ENCODE measurements around the gene LARGE1.
"Not testable (repeated sequence)": the region's sequence is repeated elsewhere in the genome, so short reads cannot be mapped to it uniquely, and the experiment has no call there.

LARGE1 gene

DNA sequence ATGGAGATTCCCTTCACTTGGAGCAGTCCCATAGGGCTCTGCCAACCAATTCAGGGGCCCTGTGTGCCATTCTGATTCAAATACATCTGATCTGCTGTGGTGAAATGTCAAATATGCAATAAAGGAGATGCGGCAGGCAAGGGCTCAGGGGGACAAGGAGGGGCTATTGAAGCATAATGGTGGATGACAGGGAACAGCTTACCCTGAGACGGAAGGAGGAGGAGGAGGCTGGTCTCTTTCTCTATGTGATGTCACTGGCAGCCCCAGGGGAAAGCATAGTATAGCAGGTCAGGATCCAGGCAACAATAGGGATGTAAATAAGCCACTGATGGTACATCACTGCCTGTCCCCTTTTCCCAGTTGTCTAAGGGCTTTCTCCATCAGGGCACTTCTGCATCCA lies 511.2 kb downstream of the LARGE1 start:
- DNase-seq: no peak

DNA sequence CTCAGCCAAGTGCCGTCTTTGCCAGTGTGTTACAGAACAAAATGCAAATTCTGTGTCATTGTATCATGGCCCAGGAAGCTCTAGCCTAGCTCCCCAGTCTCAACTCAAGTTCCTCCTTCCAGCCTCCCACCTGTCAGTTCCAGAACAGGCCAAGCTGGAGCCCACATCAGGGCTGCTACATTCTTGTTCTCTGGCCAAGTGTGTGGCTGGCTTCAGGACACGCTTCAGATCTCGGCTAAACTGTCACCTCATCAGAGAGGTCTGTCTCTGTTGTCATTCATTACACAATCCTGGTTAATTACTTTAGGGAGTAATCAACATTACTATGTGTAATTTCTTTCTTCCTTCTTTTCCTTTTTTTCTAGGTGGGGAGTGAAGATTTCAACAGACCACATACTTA lies 515.1 kb downstream of the LARGE1 start:
- no peak for DNase-seq

DNA sequence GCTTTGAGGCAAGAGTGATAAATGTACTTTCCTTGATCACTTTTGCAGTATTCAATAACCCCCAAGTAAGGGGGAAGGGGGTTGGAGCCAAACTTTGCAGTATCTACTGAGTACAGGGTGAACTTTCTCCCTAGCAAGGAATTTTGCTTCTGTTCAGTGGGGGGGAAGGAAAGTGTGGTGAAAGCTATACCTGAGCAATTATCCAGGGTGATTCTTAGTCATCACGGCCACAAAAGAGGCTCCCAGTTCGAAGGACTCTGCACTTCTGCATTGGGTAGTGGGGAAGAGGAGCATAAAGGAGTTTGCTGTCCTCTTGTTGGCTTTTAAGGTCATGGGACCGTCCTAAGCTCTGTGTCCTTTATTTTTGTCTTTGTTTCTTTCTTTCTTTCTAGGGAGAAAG lies 515.6 kb downstream of the LARGE1 start:
- no peak for DNase-seq

DNA sequence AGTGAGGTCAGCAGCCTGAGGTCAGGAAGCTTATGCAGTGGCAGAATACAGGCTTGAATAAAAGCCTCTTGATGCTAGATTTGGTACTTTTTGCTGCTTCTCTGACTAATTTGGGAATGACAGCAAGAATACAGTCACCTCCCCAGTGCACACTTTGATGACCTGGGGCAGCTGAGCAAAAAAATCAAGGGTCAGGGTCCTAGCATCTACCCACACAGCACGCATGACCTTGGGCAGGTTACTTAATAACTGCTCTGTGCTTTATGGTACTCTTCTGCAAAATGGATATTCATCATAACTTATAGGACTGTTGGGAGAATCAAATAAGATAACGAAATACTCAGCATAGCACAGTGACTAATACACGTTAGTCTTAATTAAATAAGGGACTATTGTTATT lies 518.0 kb downstream of the LARGE1 start:
- no peak for DNase-seq

DNA sequence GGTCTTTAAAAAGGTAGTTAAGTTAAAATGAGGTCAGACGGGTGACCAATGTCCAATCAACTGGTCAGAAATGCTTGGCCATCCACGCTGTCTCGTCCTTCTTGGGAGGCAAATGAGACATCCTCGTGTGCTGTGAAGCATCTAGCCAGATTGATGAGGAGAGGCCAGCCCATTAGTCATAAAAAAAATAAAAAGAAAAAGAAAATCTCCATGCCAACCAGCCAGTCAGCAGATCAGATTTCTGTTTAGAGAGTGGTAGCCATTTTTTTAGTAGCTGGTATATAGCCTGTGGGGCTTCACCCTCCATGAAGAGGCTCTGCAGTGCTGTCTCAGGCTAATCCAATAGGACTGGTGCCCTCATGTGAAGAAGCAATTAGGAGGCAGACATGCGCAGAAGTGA lies 519.0 kb downstream of the LARGE1 start:
- no peak for DNase-seq

DNA sequence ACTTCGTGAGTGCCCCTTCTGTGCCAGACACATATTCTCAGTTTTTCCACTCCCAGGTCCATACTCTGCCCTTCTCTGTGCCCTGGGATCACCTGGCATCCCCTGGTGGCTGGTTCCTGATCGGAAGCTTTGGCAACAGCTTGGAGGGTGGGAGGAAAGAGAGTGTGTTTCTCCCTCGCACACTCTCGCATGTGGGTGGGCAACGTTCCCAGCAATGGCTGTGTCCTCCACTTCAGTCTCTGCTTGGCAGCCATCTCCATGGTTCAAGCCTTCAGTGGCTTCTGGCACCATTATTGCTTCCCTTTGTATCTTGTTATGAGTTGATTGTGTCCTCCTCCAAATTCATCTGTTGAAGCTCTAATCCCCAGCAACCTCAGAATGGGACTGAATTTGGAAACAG lies 519.4 kb downstream of the LARGE1 start:
- DNase-seq: no peak

DNA sequence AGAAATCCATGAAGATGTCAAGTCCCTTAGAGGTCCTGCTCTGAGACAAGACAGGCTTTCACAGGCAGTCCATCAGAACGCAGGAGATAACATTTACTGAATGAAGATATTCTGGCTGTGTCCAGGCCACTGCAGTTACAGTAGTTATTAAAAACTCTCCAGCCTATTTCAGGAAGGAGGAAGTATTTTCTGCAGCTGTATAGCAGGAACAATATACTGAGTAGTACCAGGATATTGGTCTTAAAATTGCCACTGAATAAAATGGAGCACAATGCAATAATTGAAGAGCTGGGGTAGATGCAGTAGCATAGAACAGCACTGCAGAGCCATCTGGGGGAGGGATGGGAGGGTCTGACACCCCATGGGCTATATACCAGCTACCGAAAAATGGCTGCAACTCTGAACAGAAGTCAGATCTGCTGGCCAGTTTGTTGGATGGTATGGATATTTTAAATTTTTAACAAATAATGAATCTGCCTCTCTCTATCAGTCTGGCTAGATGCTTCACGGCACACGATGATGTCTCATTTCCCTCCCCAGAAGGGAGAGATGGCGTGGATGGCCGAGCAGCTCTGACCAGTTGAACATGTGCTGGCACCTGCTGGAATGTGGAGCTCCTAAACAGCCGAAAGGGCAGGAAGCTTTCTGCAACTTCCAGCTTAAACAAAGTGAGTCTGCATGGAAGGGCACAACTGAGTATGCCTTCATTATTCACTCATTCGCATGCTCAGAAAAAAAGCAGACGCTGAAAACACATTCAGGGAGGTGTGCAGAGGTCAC lies 520.0 kb downstream of the LARGE1 start:
- no peak for DNase-seq

DNA sequence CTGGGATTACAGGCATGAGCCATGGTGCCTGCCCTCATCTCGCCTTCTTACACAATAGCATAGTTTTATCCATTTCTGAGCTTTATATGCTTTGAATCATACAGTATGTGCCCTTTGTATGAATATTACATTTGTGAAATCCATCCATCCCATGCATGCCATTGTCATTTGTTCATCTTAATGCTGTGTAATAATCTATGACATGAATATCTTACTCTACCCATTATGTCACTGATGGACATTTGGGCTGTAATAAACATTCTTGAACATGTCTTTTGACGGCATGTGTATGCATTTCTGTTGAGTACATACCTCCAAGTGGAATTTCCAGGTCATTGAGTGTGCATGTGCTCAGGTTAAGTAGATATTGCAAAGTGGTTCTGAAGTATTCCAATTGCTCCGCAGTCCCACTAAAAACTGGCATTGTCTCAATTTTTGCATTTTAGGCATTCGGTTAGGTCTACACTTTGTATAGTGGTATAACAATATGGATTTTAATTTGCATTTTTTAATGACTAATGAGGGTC lies 522.8 kb downstream of the LARGE1 start:
- DNase-seq: no peak

DNA sequence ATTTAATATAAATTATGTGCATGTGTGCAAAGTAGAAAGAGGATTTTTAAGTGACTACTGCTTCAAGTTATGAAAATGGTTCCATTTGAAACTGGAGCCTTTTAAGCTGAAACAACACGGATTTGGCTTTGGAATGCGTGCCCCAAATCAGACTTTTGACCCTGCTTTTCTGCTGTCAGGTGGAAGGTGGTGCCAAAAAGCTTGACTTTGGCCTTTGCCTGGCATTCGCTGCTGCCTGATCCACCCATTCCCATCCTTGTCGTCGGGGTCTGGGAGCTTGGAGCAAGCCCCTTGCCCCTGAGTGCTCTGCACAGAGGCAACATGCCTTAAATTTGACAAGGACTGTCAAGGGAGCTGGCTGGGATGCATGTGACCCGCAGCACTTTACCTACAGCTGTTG lies 526.8 kb downstream of the LARGE1 start:
- no peak for DNase-seq

DNA sequence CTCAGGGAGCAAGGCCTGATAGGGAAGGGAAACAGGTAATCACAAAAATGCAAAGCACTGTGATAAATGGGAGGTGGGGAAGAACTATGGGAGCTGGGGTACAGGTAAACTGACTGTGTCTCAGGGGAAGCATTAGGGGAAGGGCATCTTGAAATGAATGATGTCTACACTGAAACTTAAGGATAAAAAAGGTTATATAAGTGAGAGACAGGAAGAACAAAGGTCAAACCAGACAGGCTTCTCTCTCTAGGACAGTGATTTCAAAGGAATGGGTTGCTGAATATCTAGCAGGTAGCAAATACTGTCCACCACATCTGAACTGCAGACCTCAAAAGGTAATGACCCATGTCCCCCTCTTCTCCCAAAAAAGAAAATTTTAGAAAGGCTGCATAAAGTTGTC lies 529.0 kb downstream of the LARGE1 start:
- no peak for DNase-seq

DNA sequence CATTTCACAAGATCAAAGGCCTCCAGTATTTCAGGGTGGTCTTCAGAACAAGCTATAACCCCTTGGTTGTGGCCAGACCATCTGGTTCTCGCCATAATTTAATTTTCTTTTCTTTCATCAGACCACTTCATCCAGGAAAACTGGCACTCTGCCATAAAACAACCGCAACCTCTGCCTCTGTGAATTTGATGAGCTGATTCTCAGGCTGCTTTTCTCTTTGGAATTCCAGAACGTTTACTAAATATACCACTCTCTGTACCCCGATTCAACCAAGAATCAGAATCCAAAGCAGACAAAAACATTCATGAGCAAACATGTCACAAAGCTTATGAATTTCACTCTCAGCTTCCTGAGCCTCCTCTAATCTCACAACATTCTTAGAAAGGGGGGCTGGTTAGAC lies 530.3 kb downstream of the LARGE1 start:
- DNase-seq: no peak

DNA sequence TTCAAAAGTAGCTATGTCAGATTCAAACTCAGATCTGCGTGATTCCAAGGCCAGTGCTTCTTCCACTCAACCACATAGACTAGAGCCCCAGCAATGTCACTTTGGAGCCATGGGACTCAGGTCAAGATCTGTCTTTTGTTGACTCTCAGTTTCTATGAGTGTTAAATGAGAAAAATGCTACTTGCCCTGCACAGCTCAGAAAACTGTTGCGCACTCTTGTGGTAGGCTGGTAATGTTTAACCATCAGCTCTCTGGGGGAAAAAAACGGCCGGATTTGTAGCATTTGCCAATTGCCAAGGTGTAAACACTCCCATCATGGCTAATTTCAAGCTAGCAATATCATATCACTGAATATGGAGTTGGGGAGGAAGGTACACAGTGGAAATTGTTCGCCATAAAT lies 534.0 kb downstream of the LARGE1 start:
- no peak for DNase-seq

DNA sequence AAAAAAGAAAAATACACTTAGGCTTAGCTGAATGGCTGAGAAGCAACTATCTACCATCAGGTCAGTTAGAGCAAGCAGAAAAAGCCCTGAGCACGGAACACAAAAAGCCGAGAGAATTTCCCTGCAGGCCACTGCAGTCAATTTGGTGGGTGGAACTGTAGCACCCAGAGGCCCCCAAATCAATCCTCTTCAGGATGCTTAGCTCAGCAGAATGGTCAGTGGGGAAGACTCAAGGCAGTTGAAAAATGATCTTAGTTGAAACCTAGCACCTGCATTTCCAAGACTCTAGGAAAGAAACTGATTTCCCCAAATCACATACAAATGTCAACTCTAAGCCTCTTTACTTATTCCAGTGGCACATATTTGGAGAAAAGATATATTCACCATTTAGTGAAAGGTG lies 534.7 kb downstream of the LARGE1 start:
- no peak for DNase-seq

DNA sequence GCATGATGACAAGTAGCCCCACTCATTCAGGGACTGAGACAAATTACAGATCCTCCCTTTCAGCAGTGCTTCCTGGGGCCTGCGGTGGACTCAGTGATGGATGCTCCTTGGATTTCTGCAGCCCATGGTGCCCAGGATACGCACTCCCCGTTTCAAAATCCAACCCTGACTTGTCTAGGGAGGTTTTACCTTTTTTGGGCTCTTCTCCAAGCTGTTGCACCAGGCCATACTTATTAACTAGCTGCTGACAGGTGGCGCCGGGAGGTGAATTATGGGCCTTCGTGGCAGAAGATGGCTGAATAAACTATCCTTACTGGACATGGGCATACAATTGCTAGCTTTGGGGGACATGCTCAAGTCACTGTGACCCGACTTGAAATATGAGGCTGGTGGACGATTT lies 537.8 kb downstream of the LARGE1 start:
- peak in 1 of 14 donors; percentile 23 for DNase-seq

DNA sequence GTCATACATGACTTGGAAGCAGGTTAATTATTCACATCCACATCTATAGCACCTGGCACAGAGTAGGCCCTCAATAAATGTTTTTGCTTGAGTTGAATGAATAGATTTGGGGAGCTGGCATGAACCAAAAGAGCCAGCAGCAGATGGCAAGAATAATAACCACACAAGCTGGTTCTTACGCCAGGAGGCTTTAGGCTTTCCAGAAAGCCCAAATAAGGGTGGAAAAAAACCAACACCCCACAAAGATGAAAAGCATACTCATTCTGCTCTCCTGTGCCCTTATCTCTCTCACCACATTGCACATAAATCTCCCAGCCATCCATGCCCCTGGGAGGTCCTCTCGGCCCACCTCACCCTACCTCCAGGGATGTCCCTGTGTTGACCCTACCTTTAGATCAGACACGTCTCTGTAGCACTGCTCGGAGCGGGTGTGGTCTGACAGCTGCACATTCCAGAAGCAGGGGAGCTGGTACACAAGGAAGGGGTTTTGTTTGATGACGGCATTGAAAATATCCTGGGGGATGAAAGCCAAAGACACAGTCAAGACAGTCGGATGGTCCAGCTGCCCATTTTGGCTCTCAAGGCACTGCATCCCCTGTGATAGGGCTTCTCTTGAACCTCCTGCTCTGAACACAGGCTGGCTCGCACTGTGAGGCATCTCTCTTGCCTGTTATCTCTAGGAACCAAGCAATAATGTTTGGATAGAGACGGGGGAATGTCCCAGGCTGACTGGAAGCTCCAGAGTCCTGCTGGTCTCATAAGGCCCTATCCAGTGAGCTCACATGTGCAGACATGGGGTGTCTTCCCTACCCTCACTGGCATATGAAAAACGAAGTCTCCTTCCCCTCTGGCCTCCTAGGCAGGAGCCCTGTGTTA lies 538.5 kb downstream of the LARGE1 start:
- DNase-seq: peak in 1 of 14 donors; percentile 67

DNA sequence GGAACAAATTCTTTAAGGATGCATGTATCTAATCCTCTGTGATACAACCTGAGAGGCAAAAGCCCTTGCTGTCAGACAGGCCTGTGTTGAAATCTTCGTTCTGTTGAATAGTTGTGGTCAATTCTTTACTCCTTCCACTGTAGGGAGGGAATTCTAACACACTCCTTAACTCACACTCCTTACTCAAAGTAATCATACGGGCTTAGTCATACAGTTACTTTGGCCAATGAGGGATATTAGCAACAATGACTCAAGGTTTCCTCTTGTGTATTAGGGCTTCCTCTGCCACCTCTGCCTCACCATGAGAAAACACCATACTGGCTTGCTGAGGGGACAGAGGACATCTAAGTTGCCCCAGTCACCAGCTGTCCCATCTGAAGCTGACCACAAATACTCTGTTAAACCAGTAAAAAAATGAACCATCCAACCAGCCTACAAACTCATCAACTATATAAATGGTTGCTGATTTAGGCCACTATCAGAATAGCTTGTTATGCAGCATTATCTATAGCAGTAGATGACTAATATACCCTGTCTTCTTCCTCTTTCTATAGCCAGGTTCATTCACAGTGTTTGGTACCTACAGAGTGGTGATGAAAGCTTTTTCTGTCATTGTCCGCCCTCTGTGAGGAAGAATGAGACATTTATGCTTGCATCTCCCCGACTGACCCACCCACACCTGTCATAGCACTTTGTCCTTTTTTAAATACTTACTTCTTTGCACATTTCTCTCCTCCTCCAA lies 539.3 kb downstream of the LARGE1 start:
- DNase-seq: no peak

DNA sequence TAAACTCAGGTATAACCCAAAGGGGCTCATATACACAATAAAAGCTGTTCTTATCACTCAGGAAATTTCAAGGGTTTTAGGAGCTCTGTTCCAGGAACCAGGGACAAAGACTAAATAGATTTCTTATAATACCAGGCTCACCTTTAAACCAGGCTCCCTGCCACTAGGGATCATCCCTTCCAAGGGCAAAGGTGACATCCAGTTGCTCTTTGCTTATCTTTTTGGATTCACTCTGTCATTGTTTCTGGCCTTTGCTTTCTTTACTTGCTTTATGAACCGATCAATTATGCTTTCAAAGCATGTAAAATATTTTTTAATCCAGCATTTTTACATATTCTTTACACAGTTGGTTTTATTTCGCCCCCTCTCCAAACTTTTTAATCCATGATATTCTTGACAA lies 540.4 kb downstream of the LARGE1 start:
- no peak for DNase-seq

DNA sequence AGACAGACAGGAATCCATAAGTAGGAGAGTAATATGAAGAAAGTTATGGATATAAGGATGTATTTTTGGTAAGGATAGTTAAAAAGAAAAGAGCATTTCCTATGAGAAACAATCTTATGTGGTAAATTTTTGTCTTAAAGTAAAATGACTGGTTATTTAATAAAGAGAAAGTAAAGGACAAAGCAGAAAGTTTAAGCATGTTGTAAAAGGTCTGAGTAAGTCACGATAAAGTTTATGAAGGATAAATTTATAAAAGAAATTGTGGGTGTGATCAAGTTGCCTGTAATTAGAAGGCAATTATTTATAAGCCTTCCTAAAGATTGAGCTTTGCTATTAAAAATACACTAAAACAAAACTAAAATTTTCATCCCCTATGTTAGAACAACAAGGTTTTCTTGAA lies 547.4 kb downstream of the LARGE1 start:
- no peak for DNase-seq

DNA sequence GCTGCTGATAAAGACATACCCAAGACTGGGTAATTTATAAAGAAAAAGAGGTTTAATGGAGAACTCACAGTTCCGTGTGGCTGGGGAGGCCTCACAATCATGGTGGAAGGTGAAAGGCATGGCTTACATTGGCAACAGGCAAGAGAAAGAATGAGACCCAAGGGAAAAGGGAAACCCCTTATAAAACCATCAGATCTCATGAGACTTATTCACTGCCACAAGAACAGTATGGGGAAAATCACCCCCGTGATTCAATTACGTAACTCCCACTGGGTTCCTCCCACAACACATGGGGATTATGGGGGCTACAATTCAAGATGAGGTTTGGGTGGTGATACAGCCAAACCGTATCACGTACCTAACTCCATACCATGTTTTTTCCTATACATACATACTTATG lies 557.0 kb downstream of the LARGE1 start:
- DNase-seq: not testable (repeated sequence)

DNA sequence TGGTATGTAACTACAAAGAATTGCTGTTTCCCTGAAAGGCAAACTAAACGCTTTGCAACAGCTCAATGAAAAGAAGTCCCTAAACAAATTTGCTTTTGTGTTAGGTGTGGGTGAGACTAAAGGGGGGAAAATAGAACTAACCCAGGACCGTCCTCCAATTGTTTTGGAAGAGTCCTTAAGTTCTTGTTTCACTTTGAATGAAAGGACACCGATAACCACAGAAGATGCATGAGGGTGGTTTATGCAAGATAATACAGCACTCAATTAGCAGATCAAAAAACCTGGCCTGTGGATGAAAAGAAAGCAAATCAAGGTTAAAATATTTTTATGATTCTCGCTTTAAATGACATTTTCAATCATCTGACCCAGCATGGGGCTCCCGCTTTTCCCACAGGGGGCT lies 557.6 kb downstream of the LARGE1 start:
- DNase-seq: no peak

DNA sequence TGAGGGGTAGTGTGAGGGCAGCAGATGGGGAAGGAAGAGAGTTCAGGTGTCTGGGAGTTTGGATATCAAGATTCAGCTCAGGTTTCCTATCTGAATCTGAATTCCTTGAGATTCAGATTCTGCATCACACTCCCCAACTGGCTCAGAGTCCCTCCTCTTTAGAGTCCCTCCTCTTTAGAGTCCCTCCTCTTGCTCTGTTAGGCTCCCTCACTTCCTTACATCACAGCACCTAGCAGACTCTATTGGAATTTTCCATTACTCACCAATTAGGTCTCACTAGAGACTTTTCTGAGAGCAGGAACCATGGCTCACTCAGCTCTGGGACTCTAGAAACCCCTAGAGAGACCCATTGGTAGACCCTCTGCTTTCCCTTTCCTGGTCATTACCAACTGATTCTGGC lies 558.7 kb downstream of the LARGE1 start:
- no peak for DNase-seq

DNA sequence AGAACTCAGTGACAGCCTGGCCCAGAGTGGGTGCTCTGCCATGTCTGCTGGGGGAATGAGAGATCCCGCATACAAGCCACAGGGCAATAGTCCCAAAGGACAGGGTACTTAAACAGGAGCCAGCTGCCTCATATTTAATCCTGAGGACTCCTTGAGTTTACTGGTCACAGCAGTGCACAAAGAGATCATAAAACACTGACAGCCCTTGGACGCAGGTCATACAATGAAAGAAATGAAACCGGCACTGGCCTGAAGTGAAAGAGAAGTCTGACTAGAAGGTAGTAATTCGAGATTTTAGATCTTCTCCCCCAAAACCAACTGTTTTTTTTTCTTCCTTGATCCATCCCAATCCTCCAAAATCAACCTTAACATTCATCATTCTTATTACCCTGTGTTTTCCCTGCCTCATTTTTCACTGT lies 562.3 kb downstream of the LARGE1 start:
- DNase-seq: no peak

DNA sequence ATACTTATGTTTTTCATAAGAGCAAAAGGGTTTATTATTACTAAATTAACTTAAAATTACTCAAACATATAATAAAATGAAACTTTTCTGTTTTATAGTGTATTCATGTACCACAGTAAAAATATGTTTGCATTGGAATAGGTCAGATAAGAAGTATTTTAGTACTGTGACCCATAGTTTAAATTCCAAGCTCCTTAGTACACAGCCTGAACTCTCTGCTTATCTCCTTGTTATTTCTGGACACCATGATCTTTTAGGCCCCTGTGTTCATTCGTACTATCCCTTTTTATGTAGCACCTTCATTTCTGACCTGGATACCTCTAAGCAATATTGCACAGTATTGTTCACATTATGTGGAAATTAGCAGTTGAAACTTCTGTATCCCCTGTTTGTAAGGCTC lies 565.3 kb downstream of the LARGE1 start:
- DNase-seq: no peak

All from C1 segment of cervical spinal cord (tissue), 14 donors.